ENCODE data around the gene IL4R. TPM values are rescaled to one million over a fixed set of nuclear protein-coding genes. Genes with fewer than 3 reads are reported as not detected.

IL4R gene
- total RNA-seq, 1 donor from 2014 or later: 9.6 TPM

DNA sequence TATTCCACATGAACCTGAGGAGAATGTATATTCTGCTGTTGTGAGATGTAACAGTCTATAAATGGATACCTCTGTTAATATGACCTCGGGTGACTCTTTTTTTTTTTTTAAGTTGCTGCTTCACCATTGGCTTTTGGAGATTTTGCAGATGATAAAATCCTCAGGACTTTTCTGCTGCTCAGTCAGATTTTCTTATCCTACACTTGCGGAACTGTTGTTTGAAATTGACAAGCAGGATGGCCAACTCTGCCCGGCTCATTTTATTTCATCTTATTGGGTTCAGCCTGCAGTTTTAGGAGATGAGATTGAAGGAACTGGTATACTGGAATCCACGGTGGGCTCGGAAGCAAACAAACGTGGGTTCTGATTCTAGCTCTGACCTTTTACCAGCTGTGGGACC is 19.3 kb downstream of the IL4R start:
- no peak overlapping the region for H3K4me2 ChIP-seq
- H2AFZ ChIP-seq (replicated peaks): no peak overlapping the region
- H3K9me3 ChIP-seq (ENCODE audit: low read depth): no peaks in the 10 kb centered on the region
- Mint-ChIP-seq H3K27me3 (ENCODE audit: insufficient read depth, low read depth) (peaks cover 8% of the 10 kb centered on the region), H3K36me3 (no peaks in the 10 kb centered on the region), H3K4me3 (no peak overlapping the region), H3K27ac (no peak overlapping the region), H3K9me3 (peaks cover 4% of the 10 kb centered on the region), H3K4me1 (peaks cover 10% of the 10 kb centered on the region)
- no peaks in the 10 kb centered on the region for H4K20me1 ChIP-seq (ENCODE audit: low read depth)
- H3K9ac ChIP-seq: no peak overlapping the region
- H3K79me2 ChIP-seq (ENCODE audit: low read depth): no peaks in the 10 kb centered on the region
- TF ChIP-seq, protein P1, sequence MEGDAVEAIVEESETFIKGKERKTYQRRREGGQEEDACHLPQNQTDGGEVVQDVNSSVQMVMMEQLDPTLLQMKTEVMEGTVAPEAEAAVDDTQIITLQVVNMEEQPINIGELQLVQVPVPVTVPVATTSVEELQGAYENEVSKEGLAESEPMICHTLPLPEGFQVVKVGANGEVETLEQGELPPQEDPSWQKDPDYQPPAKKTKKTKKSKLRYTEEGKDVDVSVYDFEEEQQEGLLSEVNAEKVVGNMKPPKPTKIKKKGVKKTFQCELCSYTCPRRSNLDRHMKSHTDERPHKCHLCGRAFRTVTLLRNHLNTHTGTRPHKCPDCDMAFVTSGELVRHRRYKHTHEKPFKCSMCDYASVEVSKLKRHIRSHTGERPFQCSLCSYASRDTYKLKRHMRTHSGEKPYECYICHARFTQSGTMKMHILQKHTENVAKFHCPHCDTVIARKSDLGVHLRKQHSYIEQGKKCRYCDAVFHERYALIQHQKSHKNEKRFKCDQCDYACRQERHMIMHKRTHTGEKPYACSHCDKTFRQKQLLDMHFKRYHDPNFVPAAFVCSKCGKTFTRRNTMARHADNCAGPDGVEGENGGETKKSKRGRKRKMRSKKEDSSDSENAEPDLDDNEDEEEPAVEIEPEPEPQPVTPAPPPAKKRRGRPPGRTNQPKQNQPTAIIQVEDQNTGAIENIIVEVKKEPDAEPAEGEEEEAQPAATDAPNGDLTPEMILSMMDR (IDR thresholded peaks at IDR 0.05): no peak
- TF ChIP-seq EZH2 (IDR thresholded peaks at IDR 0.05) (no peak), EZH2phosphoT487 (IDR thresholded peaks at IDR 0.05) (no peak)
- H3F3A ChIP-seq (ENCODE audit: low read depth): no peaks in the 10 kb centered on the region
- H3K36me3 ChIP-seq: no peaks in the 10 kb centered on the region
- no peaks in the 10 kb centered on the region for H3K27me3 ChIP-seq
- no peak overlapping the region for H3K27ac ChIP-seq
- H3K4me3 ChIP-seq: no peak overlapping the region
- no peaks in the 10 kb centered on the region for H3K4me1 ChIP-seq
- DNase-seq (ENCODE audit: low spot score): no peak

DNA sequence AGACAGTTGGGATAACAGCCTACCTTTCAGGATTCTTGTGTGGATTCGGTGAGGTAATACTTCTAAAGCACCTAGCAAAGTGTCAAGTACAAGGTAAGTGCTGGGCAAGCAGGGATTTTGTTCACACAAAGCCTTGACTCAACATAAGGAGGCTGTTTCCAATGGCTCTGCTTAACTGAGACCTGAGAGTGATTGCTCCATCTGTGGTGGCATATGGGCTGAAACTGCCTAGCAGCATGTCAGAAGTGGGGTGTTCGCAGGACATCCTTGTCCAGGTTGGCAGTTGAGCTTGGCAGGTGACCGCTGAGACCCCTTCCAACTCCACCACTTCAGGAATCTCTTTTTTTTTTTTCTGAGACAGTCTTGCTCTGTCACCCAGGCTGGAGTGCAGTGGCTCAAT is 19.8 kb downstream of the IL4R start:
- H3K27me3 Mint-ChIP-seq (ENCODE audit: insufficient read depth, low read depth): peaks cover 7% of the 10 kb centered on the region
- Histone ChIP-seq H3K4me3 (no peak overlapping the region), H3K4me2 (no peak overlapping the region), H3K27me3 (no peaks in the 10 kb centered on the region), H3F3A (ENCODE audit: low read depth) (no peaks in the 10 kb centered on the region), H3K4me1 (no peaks in the 10 kb centered on the region), H3K9me3 (ENCODE audit: low read depth) (no peaks in the 10 kb centered on the region), H3K27ac (no peak overlapping the region), H3K36me3 (no peaks in the 10 kb centered on the region), H4K20me1 (ENCODE audit: low read depth) (no peaks in the 10 kb centered on the region), H3K79me2 (ENCODE audit: low read depth) (no peaks in the 10 kb centered on the region), H2AFZ (replicated peaks) (no peak overlapping the region), H3K9ac (no peak overlapping the region)
- H3K36me3 Mint-ChIP-seq: no peaks in the 10 kb centered on the region
- peaks cover 10% of the 10 kb centered on the region for H3K4me1 Mint-ChIP-seq
- no peak overlapping the region for H3K27ac Mint-ChIP-seq
- no peak overlapping the region for H3K4me3 Mint-ChIP-seq
- no peak for TF ChIP-seq EZH2phosphoT487 (IDR thresholded peaks at IDR 0.05)
- DNase-seq (ENCODE audit: low spot score): no peak
- peaks cover 5% of the 10 kb centered on the region for H3K9me3 Mint-ChIP-seq

DNA sequence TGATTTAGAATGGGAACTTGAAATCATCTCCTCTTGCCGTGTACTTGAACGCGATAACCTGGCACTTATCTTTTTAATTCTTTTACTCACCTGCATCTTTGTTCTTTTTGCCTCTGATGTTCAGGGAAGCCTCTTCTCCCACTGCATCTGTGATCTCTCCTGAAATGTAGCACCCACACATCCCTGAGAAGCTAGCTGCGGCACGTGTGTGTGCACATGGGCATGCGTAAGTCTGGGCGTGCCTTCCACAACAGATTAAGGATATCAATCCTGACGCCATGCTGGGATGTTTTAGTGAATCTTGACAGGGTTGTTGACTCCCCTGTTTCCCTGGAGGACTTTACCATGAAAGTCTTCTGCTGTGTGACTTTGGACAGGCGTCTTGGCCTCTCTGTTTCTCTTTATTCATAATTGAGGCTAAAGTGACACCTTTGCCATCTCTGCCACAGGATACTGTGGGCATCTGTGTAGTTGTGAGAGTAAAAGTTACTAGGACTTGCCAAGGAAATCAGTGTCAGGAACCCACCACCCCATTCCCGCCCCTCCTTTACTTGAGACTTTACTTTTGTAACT is 20.5 kb downstream of the IL4R start:
- Histone ChIP-seq H3K4me1 (no peaks in the 10 kb centered on the region), H3K9me3 (ENCODE audit: low read depth) (no peaks in the 10 kb centered on the region), H3K4me3 (no peak overlapping the region), H3F3A (ENCODE audit: low read depth) (no peaks in the 10 kb centered on the region), H3K36me3 (no peaks in the 10 kb centered on the region), H3K27me3 (no peaks in the 10 kb centered on the region), H3K79me2 (ENCODE audit: low read depth) (no peaks in the 10 kb centered on the region), H2AFZ (replicated peaks) (no peak overlapping the region), H3K9ac (no peak overlapping the region), H3K27ac (no peak overlapping the region), H3K4me2 (no peak overlapping the region), H4K20me1 (ENCODE audit: low read depth) (no peaks in the 10 kb centered on the region)
- Mint-ChIP-seq H3K27ac (no peak overlapping the region), H3K9me3 (peaks cover 2% of the 10 kb centered on the region), H3K27me3 (ENCODE audit: insufficient read depth, low read depth) (peaks cover 7% of the 10 kb centered on the region), H3K36me3 (no peaks in the 10 kb centered on the region), H3K4me1 (peaks cover 10% of the 10 kb centered on the region), H3K4me3 (no peak overlapping the region)
- no peak for TF ChIP-seq EZH2 (IDR thresholded peaks at IDR 0.05)
- TF ChIP-seq, protein P1 (IDR thresholded peaks at IDR 0.05): no peak
- no peak for TF ChIP-seq EZH2phosphoT487 (IDR thresholded peaks at IDR 0.05)
- no peak for DNase-seq (ENCODE audit: low spot score)

DNA sequence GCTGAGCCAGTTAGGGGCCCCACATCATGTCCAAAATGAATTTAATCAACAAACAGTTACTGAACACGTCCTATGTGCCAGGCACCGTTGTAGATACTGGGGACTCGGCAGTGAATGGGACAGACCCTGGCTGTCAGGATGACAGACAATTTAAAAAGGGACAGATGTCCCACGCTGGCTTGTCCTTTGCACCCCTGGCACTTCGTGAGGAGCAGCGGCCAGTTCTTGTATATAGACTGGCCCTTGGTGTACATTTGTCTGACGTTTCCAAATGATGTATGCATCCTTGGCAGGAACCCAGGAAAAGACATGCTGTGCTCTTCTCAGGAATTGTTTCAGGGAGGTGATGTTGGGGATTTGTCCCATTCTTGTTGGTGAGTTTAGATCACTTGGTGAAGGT is 21.1 kb downstream of the IL4R start:
- Histone ChIP-seq H3K9me3 (ENCODE audit: low read depth) (no peaks in the 10 kb centered on the region), H3K4me3 (no peak overlapping the region), H3F3A (ENCODE audit: low read depth) (no peaks in the 10 kb centered on the region), H3K9ac (no peak overlapping the region), H2AFZ (replicated peaks) (no peak overlapping the region), H3K27me3 (no peaks in the 10 kb centered on the region), H3K4me1 (no peaks in the 10 kb centered on the region), H3K4me2 (no peak overlapping the region), H4K20me1 (ENCODE audit: low read depth) (no peaks in the 10 kb centered on the region), H3K79me2 (ENCODE audit: low read depth) (no peaks in the 10 kb centered on the region), H3K36me3 (no peaks in the 10 kb centered on the region), H3K27ac (no peak overlapping the region)
- no peak for TF ChIP-seq EZH2 (IDR thresholded peaks at IDR 0.05)
- TF ChIP-seq, protein P1 (IDR thresholded peaks at IDR 0.05): no peak
- no peak for TF ChIP-seq EZH2phosphoT487 (IDR thresholded peaks at IDR 0.05)
- no peak for DNase-seq (ENCODE audit: low spot score)
- peaks cover 8% of the 10 kb centered on the region for H3K4me1 Mint-ChIP-seq
- H3K27me3 Mint-ChIP-seq (ENCODE audit: insufficient read depth, low read depth): peaks cover 4% of the 10 kb centered on the region
- no peak overlapping the region for H3K27ac Mint-ChIP-seq
- no peaks in the 10 kb centered on the region for H3K36me3 Mint-ChIP-seq
- H3K9me3 Mint-ChIP-seq: peaks cover 2% of the 10 kb centered on the region
- no peak overlapping the region for H3K4me3 Mint-ChIP-seq
